Uterus (tissue), 4 donors: ENCODE data around the gene SLC36A2. TPM values are rescaled to one million over a fixed set of nuclear protein-coding genes. Genes with fewer than 3 reads are reported as not detected.

Experiments used
- DNase-seq, 2 donors: peaks; one replicate each; pipeline ENCODE4 v3.0.0-alpha.2; 2019 to 2020
- H3K27ac ChIP-seq, 2 donors: fragments of 200-600 bp; sonication (generic); 1 replicate in 1 of 2; 2 replicates in 1 of 2; pipeline ENCODE4 v1.5.1; 2016 to 2018
- H3K27me3 ChIP-seq, 2 donors: fragments of 200-600 bp; sonication (generic); one replicate each; pipeline ENCODE4 v1.5.1; 2018 to 2019; ENCODE audit warnings: control low read depth in 1 of 2
- H3K36me3 ChIP-seq, 2 donors: fragments of 200-600 bp; sonication (generic); one replicate each; pipeline ENCODE4 v1.5.1; 2019; ENCODE audit warnings: control low read depth in 1 of 2
- H3K4me1 ChIP-seq, 2 donors: fragments of 200-600 bp; sonication (generic); one replicate each; pipeline ENCODE4 v1.5.1; 2018 to 2019; ENCODE audit warnings: control low read depth in 1 of 2
- H3K4me3 ChIP-seq, 2 donors: fragments of 200-600 bp; sonication (generic); 1 replicate in 1 of 2; 2 replicates in 1 of 2; pipeline ENCODE4 v1.5.1; 2018 to 2019; ENCODE audit warnings: mild to moderate bottlenecking in 1 of 2
- H3K9me3 ChIP-seq, 2 donors: fragments of 200-600 bp; sonication (generic); one replicate each; pipeline ENCODE4 v1.5.1; 2019; ENCODE audit warnings: control low read depth in 1 of 2
- CTCF ChIP-seq, 4 experiments: fragments of 200-600 bp in 2 of 4; fragments of 450-650 bp in 2 of 4; sonication (generic) in 2 of 4; IDR thresholded peaks; one replicate each; pipeline ENCODE4 v1.5.1; 2016 to 2019; ENCODE audit warnings: antibody characterized with exemption in 4 of 4, mild to moderate bottlenecking in 2 of 4, moderate library complexity in 1 of 4
- POLR2A ChIP-seq, 2 donors: fragments of 450-650 bp; IDR thresholded peaks; one replicate each; pipeline ENCODE4 v1.6.1; 2016; ENCODE audit warnings: antibody characterized with exemption in 2 of 2, mild to moderate bottlenecking in 1 of 2, moderate library complexity in 1 of 2
- intact Hi-C: fragments of 100-400 bp; cut with DNase I; formaldehyde crosslinking; loops from one replicate; pipeline ENCODE4 v1.15.1; 2023; ENCODE audit warnings: low total_unique reads
- total RNA-seq, 4 donors: library from RNA; depleted of rRNA in 3 of 4; stranded (reverse); fragments of >200 nt in 3 of 4; gene quantifications; one replicate each; pipeline versions ENCODE4 v1.1.0 to v1.2.4, GENCODE V29; 2014 to 2023
- donor health status: DM: yes; HTN: yes; CAD: no.

SLC36A2 gene
- total RNA-seq, 4 donors from 2014 or later, result not detected

GRCh38 chr5:151286246-151286645, 61.1 kb downstream of the SLC36A2 start:
- Histone ChIP-seq H3K4me1 (no peaks in the 10 kb centered on the region), H3K4me3 (no peak overlapping the region), H3K27ac (no peak overlapping the region), H3K27me3 (no peaks in the 10 kb centered on the region), H3K36me3 (no peaks in the 10 kb centered on the region), H3K9me3 (no peaks in the 10 kb centered on the region)
- intact Hi-C loops, result no loop called here
- no peak for TF ChIP-seq CTCF (IDR thresholded peaks at IDR 0.05)
- no peak for TF ChIP-seq POLR2A (IDR thresholded peaks at IDR 0.05)
- DNase-seq, result no peak

- no peaks in the 10 kb centered on the region for H3K4me1 ChIP-seq
- no peaks in the 10 kb centered on the region for H3K9me3 ChIP-seq
- no peak for TF ChIP-seq POLR2A (IDR thresholded peaks at IDR 0.05)
- TF ChIP-seq CTCF (IDR thresholded peaks at IDR 0.05), result no peak
- H3K27me3 ChIP-seq, result no peaks in the 10 kb centered on the region
- no peaks in the 10 kb centered on the region for H3K36me3 ChIP-seq
- no peak for DNase-seq
- intact Hi-C loops, result no loop called here
- no peak overlapping the region for H3K4me3 ChIP-seq
- no peak overlapping the region for H3K27ac ChIP-seq
These were observed 61.7 kb downstream of the SLC36A2 start for GRCh38 chr5:151285683-151286082.

GRCh38 chr5:151284392-151284967, 62.9 kb downstream of the SLC36A2 start:
- no peak for DNase-seq
- H3K36me3 ChIP-seq, result no peaks in the 10 kb centered on the region
- no peak overlapping the region for H3K4me3 ChIP-seq
- no peaks in the 10 kb centered on the region for H3K9me3 ChIP-seq
- TF ChIP-seq CTCF (IDR thresholded peaks at IDR 0.05) (no peak), POLR2A (IDR thresholded peaks at IDR 0.05) (no peak)
- no peak overlapping the region for H3K27ac ChIP-seq
- no peaks in the 10 kb centered on the region for H3K4me1 ChIP-seq
- no peaks in the 10 kb centered on the region for H3K27me3 ChIP-seq
- intact Hi-C loops, result no loop called here

- DNase-seq, result no peak
- TF ChIP-seq POLR2A (IDR thresholded peaks at IDR 0.05), result no peak
- TF ChIP-seq CTCF (IDR thresholded peaks at IDR 0.05), result no peak
- Histone ChIP-seq H3K27me3 (no peaks in the 10 kb centered on the region), H3K36me3 (no peaks in the 10 kb centered on the region), H3K4me1 (no peaks in the 10 kb centered on the region), H3K27ac (no peak overlapping the region), H3K4me3 (no peak overlapping the region), H3K9me3 (no peaks in the 10 kb centered on the region)
- intact Hi-C loops, result no loop called here
These were observed 64.1 kb downstream of the SLC36A2 start for GRCh38 chr5:151283120-151283825.

GRCh38 chr5:151281001-151281639, 66.2 kb downstream of the SLC36A2 start:
- intact Hi-C loops, result no loop called here
- no peak overlapping the region for H3K27ac ChIP-seq
- H3K4me1 ChIP-seq, result no peaks in the 10 kb centered on the region
- no peaks in the 10 kb centered on the region for H3K36me3 ChIP-seq
- no peaks in the 10 kb centered on the region for H3K9me3 ChIP-seq
- H3K27me3 ChIP-seq, result no peaks in the 10 kb centered on the region
- no peak for DNase-seq
- no peak overlapping the region for H3K4me3 ChIP-seq
- TF ChIP-seq CTCF (IDR thresholded peaks at IDR 0.05) (no peak), POLR2A (IDR thresholded peaks at IDR 0.05) (no peak)
